LHCN-M2 (cell line): ENCODE data around the gene USP53. TPM values are rescaled to one million over a fixed set of nuclear protein-coding genes. Genes with fewer than 3 reads are reported as not detected.
"Not testable (repeated sequence)": the region's sequence is repeated elsewhere in the genome, so short reads cannot be mapped to it uniquely, and the experiment has no call there.

Source experiments
- DNase-seq: peaks from one replicate; pipeline ENCODE4 v3.0.0-alpha.2; 2012; ENCODE audit warnings: low read depth
- total RNA-seq: library from RNA; depleted of rRNA; stranded (reverse); fragments of >200 nt; gene quantifications from 2 replicates; pipeline ENCODE4 v1.2.3, GENCODE V29; 2014; rRNA removed

Gene USP53
- total RNA-seq, 1 experiment from 2014 or later = 30.7 TPM

DNA sequence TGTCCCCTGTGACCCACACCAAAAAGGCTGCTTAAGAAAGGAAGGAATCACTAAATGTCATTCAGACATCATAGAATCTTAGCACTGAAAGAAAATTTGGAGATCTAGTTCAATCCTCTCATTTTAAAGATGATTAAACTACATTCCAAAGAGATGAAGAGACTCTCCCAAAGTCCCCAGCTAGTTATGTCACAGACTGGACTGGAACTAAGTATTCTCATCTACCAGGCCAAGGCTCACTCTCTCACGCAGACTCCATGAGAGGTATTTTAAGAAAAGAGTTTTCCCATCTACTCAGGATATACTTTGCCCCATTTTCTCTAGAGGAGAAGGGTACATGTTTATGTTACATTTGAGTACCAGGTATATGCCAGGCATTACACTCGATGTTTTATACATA is 102.5 kb downstream of the USP53 start:
- peak; percentile 35 for DNase-seq

- no peak for DNase-seq
Measured at GRCh38 chr4:119317990-119318389, 105.5 kb downstream of the USP53 start.

GRCh38 chr4:119321921-119322687 is 109.6 kb downstream of the USP53 start, which contains the start of gene FABP2:
Gene FABP2, minus strand, starts transcription at chr4:119322138. Its CDS starts 36 bp downstream, at chr4:119322102.
- no peak for DNase-seq

DNA sequence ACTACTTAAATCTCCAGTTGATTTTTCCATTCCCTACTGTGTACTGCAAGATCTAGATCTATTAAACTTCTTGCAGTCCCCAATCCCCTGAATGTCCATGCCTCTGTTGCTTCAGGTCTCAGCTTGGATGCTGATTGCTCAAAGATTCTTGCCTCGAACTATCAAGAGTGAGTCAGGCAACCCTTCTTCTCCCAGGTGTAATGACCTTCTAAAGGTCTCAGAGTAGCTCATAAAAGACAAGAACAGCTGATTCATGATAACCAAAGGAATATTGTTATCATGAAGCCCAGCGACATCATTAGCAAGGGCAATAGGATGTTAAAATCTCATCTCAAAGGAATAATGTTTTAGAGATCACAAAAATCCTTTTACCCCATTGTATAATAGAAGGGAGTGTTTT is 116.2 kb downstream of the USP53 start:
- no peak for DNase-seq

DNA sequence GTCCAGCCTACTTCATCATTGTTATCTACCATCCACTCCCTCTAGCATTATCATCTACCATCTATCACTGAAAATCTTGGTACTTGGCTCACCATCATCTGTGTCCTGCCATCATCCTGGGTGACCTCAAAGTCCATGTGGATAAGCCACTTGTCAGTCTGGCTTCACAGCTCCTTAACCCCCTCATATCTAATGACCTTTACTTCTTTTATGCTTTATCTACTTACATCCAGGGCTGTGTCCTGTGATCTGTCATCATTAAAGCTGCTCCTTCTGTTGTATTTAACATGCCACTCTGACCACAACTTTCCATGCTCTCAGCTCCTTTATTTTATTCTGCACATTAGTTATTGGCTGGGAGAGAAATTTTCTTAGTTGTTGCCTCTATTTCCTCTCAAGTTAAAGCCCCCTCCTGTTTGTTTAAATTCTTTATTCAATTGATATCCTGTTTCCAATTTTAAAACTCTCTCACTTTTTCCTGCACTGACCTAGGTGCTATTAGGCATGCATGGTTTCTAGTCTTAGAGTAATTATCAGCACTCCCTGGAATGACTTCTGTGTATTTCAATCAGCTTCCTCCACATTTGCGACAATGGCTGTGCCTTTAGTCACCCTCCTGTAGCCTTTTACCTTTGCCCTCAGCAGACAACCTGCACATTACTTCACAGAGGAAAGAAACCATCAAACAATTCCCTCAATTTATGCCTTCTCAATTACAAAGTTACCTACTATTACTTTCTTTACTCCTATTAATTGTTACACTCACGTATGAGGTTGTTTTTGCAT is 117.5 kb downstream of the USP53 start:
- DNase-seq = no peak

GRCh38 chr4:119336332-119336979 is 123.9 kb downstream of the USP53 start:
- not testable (repeated sequence) for DNase-seq

DNA sequence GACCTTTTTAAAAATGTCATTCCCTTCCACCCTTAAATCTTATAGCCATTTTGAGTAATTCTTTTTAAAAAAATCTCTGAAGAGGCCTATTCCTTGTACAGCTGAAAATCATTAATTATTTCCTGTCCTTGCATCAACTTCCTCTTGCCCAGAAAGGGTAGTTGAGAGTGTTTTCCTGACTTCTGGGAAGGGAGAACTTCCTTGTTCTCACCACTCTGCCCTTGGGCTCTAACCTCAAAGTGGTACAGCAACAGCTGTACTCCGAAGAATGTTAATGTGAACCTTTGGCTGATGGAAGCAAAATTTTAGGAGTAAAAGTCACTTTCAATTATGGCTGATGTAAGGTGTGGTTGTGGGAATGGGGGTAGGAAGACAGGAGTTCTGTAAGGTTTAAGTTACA is 124.5 kb downstream of the USP53 start:
- peak; percentile 70 for DNase-seq

GRCh38 chr4:119339895-119340294 is 127.4 kb downstream of the USP53 start:
- DNase-seq = not testable (repeated sequence)

DNA sequence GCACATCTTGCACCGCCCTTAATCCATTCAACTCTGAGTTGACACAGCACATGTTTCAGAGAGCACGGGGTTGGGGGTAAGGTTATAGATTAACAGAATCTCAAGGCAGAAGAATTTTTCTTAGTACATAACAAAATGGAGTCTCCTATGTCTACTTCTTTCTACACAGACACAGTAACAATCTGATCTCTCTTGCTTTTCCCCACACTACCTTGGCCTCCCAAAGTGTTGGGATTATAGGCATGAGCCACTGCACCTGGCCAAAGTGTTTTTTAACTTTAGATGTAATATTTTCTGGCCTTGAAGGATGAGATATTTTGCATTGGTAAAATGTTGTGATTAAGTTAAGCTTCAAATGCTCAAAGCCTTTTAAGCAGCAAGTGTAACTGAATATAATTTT is 130.8 kb downstream of the USP53 start:
- DNase-seq = not testable (repeated sequence)

Other genes starting within 250 kb of the USP53 start
- gene MYOZ2, start 76.9 kb upstream of the USP53 start, total RNA-seq = 0.13 and 0.69 TPM in 2 replicates
- gene FABP2, start 109.4 kb downstream of the USP53 start, total RNA-seq = not detected in 2 replicates